Ishikawa (cell line): ENCODE results near the gene ADCY10.

Source experiments
- CEBPB ChIP-seq: IDR thresholded peaks from 2 replicates; pipeline ENCODE4 v1.6.1; 2012
- CREB1 ChIP-seq: IDR thresholded peaks from 2 replicates; pipeline ENCODE4 v1.6.1; 2012; ENCODE audit warnings: low read depth
- EGR1 ChIP-seq: IDR thresholded peaks from 2 replicates; pipeline ENCODE4 v1.6.1; 2012
- EP300 ChIP-seq: IDR thresholded peaks from 2 replicates; pipeline ENCODE4 v1.6.1; 2012; ENCODE audit warnings: borderline replicate concordance
- FOXM1 ChIP-seq: IDR thresholded peaks from 2 replicates; pipeline ENCODE4 v1.6.1; 2012; ENCODE audit warnings: low read depth, borderline replicate concordance
- NFIC ChIP-seq: IDR thresholded peaks from 2 replicates; pipeline ENCODE4 v1.6.1; 2012
- RAD21 ChIP-seq: IDR thresholded peaks from 2 replicates; pipeline ENCODE4 v1.6.1; 2012; ENCODE audit warnings: low read depth
- TAF1 ChIP-seq: IDR thresholded peaks from 2 replicates; pipeline ENCODE4 v1.6.1; 2012; ENCODE audit warnings: low read depth, mild to moderate bottlenecking
- TCF12 ChIP-seq: IDR thresholded peaks from 2 replicates; pipeline ENCODE4 v1.6.1; 2012; ENCODE audit warnings: low read depth
- TEAD4 ChIP-seq: IDR thresholded peaks from 2 replicates; pipeline ENCODE4 v1.6.1; 2012
- USF1 ChIP-seq: IDR thresholded peaks from 2 replicates; pipeline ENCODE4 v1.6.1; 2012
- YY1 ChIP-seq: IDR thresholded peaks from 2 replicates; pipeline ENCODE4 v1.6.1; 2012; ENCODE audit warnings: low read depth
- ZBTB7A ChIP-seq: IDR thresholded peaks from 2 replicates; pipeline ENCODE4 v1.6.1; 2012; ENCODE audit warnings: low read depth
- TF ChIP-seq, protein P1 (sequence below): IDR thresholded peaks from 2 replicates; pipeline ENCODE4 v1.6.1; 2012; ENCODE audit warnings: low read depth, mild to moderate bottlenecking
- TF ChIP-seq, protein P2 (sequence below): IDR thresholded peaks from 2 replicates; pipeline ENCODE4 v1.6.1; 2012

Gene ADCY10

DNA sequence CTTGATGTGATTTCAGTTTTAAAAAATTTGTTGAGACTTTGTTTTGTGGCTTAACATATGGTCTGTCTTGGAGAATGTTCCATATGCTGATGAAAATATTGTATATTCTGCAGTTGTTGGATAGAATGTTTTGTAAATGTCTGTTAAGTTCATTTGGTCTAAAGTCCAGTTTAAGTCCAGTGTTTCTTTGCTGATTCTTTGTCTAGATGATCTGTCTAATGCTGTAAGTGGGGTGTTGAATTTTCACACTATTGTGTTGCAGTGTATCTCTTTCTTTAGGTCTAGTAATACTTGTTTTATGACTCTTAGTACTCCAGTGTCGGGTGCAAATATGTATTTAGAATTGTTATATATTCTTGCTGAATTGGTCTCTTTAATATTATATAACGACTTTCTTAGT is 33.8 kb upstream of the ADCY10 start:
- TF ChIP-seq EP300: no peak
- TF ChIP-seq RAD21: no peak
- TF ChIP-seq YY1: no peak
- TF ChIP-seq, protein P1, sequence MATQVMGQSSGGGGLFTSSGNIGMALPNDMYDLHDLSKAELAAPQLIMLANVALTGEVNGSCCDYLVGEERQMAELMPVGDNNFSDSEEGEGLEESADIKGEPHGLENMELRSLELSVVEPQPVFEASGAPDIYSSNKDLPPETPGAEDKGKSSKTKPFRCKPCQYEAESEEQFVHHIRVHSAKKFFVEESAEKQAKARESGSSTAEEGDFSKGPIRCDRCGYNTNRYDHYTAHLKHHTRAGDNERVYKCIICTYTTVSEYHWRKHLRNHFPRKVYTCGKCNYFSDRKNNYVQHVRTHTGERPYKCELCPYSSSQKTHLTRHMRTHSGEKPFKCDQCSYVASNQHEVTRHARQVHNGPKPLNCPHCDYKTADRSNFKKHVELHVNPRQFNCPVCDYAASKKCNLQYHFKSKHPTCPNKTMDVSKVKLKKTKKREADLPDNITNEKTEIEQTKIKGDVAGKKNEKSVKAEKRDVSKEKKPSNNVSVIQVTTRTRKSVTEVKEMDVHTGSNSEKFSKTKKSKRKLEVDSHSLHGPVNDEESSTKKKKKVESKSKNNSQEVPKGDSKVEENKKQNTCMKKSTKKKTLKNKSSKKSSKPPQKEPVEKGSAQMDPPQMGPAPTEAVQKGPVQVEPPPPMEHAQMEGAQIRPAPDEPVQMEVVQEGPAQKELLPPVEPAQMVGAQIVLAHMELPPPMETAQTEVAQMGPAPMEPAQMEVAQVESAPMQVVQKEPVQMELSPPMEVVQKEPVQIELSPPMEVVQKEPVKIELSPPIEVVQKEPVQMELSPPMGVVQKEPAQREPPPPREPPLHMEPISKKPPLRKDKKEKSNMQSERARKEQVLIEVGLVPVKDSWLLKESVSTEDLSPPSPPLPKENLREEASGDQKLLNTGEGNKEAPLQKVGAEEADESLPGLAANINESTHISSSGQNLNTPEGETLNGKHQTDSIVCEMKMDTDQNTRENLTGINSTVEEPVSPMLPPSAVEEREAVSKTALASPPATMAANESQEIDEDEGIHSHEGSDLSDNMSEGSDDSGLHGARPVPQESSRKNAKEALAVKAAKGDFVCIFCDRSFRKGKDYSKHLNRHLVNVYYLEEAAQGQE: no peak
- no peak for TF ChIP-seq EGR1
- no peak for TF ChIP-seq NFIC
- no peak for TF ChIP-seq TCF12
- TF ChIP-seq TAF1: no peak
- TF ChIP-seq USF1: no peak
- TF ChIP-seq, protein P2, sequence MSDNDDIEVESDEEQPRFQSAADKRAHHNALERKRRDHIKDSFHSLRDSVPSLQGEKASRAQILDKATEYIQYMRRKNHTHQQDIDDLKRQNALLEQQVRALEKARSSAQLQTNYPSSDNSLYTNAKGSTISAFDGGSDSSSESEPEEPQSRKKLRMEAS: no peak
- TF ChIP-seq FOXM1: no peak
- TF ChIP-seq CREB1: no peak
- no peak for TF ChIP-seq TEAD4

- TF ChIP-seq NFIC: no peak
- TF ChIP-seq EP300: no peak
- TF ChIP-seq USF1: no peak
- TF ChIP-seq CEBPB: no peak
- no peak for TF ChIP-seq TEAD4
- no peak for TF ChIP-seq CREB1
- TF ChIP-seq FOXM1: no peak
- TF ChIP-seq ZBTB7A: no peak
- TF ChIP-seq TAF1: no peak
- TF ChIP-seq, protein P2: no peak
- TF ChIP-seq RAD21: no peak
- TF ChIP-seq, protein P1: no peak
- no peak for TF ChIP-seq EGR1
- no peak for TF ChIP-seq TCF12
- no peak for TF ChIP-seq YY1
Observed at GRCh38 chr1:167943541-167943940, 29.6 kb upstream of the ADCY10 start.

- no peak for TF ChIP-seq CREB1
Observed at GRCh38 chr1:167940264-167940663, 26.3 kb upstream of the ADCY10 start.

- TF ChIP-seq YY1 (no peak), ZBTB7A (no peak), TCF12 (no peak), TAF1 (no peak), USF1 (no peak), CEBPB (no peak), RAD21 (no peak), CREB1 (no peak), TEAD4 (no peak), EGR1 (no peak)
- TF ChIP-seq, protein P2: no peak
Observed at GRCh38 chr1:167938080-167938636, 24.2 kb upstream of the ADCY10 start.

DNA sequence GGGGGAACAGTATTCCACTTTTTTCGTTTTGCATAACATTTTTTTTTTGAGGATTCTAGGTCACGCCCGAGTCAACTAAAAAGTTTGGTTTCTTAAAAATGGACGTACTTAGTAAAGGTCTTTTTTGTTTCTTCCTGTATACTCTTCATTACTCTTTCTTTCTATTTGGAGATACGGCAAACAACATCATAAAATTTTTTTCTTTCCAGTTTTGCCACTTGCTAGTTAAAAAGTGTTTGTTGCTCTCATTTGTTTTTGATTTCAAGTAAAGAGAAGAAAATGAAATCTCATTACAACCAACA is 23.7 kb upstream of the ADCY10 start:
- TF ChIP-seq ZBTB7A: no peak
- TF ChIP-seq, protein P1: no peak
- no peak for TF ChIP-seq EP300
- no peak for TF ChIP-seq EGR1
- TF ChIP-seq CEBPB: no peak
- no peak for TF ChIP-seq YY1
- TF ChIP-seq CREB1: no peak
- TF ChIP-seq, protein P2: no peak
- no peak for TF ChIP-seq RAD21
- TF ChIP-seq NFIC: no peak
